Activated CD4-positive, CD25-positive, alpha-beta regulatory T cell (primary cell): Measurements from ENCODE around the gene ITSN2.

Source experiments
- DNase-seq, 4 experiments: peaks; one replicate each; lab custom pipeline; 2025; lab: John Stamatoyannopoulos, UW

Gene ITSN2

DNA sequence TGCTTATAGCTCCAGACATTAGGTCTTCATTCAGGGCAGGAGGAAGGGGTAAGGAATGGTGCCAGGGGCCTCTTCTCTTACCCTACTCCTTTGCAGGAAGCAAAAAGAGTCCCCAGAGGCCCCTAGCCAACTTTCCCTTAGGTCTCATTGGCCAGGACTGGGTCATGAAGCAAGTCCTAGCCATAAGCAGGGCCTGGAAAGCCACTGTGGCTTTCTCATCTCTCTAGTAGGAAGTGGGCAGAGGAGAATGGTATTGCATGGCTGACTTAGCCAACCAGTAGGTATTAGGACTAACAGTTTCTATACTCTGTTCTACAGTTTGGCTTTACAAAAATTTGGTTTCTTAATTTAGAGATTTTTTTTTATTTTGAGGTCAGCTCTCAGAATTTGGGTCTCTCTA is 180.7 kb downstream of the ITSN2 start:
- DNase-seq = no peak

GRCh38 chr2:24176326-24176725 is 184.0 kb downstream of the ITSN2 start:
- no peak for DNase-seq

DNA sequence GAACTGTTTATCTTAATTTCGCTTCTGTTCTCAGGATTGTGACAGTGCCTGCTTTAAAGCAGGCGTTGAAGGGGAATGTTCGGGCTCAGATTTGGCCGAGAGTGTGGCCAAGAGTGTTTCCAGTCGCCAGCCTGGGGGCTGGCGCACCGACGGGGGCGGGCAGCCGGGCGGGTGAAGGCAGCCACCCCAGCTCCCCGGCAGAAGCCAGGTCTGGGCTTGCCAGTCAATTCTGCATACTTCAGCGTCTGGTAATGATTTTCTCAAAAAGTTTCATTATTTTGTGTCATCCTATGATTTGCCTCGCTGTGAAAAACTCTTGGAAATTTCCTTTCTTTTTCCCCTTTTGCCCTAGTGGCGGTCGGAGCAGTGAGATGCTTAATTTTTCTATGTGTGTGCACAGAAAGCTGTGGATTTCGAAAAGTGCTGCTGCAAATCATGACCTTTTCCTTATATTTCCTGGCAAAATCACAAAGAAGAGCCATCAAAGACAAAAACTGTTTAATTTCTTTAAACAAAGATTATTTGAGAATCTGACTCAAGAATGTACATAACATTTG is 184.6 kb downstream of the ITSN2 start:
- no peak for DNase-seq

GRCh38 chr2:24174851-24175277 is 185.5 kb downstream of the ITSN2 start, which contains the start of gene FAM228A:
FAM228A (plus strand) TSS chr2:24175053; CDS start chr2:24175481, 428 bp downstream.
- DNase-seq = no peak

GRCh38 chr2:24169023-24169422 is 191.3 kb downstream of the ITSN2 start:
- no peak for DNase-seq

- peak in 3 of 4 experiments; percentile 4 to 5 (median 5) for DNase-seq
These were observed 195.8 kb downstream of the ITSN2 start for GRCh38 chr2:24164416-24164973.

- DNase-seq = no peak
These were observed 196.7 kb downstream of the ITSN2 start for GRCh38 chr2:24163601-24164000.

DNA sequence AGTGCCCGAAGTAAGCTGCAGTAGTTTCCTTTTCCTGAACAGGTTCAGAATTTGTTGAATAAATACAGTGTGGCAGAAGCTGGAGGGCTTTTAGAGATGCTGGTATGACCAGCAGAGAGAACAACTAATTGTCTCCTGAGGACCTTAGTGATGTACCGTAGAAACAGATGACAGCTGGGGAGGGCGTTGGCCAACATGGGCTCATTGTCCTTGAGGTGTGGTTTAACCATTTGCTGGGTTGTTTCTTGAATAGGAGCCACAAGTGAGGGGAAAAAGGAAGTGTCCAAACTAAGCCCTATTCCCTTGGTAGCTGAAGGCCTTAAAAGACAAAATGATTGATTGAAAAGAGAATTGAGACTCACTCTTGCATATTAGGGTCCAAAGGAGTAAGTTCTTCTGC is 197.2 kb downstream of the ITSN2 start:
- no peak for DNase-seq

DNA sequence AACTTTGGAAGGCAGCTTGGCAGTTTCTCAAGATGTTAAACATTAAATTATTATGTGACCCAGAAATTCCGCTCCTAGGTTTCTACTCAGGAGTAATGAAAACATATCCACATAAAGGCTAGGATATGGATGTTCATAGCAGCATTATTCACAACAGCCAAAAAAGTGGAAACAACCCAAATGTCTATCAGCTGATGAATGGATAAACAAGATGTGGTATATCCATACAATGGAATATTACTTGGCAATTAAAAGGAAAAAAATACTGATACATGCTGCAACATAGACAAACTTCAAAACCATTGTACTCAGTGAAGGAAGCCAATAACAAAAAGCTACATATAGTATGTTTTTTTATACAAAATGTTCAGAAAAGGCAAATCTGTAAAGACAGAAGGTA is 197.8 kb downstream of the ITSN2 start:
- no peak for DNase-seq

GRCh38 chr2:24160761-24161160 is 199.6 kb downstream of the ITSN2 start:
- DNase-seq = no peak

- no peak for DNase-seq
These were observed 200.6 kb downstream of the ITSN2 start for GRCh38 chr2:24159708-24160107.

DNA sequence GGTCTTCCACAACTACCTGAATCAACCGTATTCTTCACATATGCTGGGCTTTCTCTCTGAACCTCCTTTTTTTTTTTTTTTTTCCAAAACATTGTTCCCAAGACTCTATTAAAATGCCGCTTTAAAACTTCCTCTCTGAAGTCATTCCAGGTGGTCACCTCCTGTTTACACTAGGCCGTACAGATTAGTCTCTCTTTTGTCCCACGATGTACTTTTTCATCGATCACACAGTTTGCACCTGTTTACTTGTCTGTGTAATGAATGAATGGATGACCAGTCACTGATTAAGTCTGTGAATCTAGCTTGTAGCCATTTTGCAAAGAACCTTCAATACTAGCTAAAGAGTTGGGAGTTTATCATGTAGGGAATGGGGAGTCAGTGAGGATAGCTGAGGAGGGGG is 202.2 kb downstream of the ITSN2 start:
- no peak for DNase-seq

DNA sequence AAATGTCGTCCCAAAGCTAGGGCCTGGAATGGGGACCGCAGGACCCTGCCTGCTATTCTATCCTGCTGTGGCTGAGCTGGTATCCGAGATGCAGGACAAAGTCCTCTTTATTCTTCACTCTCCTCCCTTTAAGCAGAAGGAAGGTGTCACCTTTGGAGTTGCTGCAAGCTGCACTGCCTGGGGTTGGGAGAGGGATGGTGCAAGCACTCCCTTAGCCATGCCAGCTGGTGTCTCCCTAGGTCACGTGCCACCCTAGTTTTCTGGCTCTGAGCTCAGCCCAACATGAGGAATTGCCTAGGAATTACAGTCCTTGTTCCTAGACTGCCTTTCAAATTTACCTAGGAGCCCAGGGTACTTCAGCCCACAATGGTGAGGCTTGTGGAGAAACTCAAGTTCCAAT is 206.9 kb downstream of the ITSN2 start:
- no peak for DNase-seq
